SK-N-SH (cell line): Measurements from ENCODE around the gene CYP27A1. TPM values are rescaled to one million over a fixed set of nuclear protein-coding genes. Genes with fewer than 3 reads are reported as not detected.
A peak's percentile ranks its signal among the peaks of the same experiment; 100 is the strongest.

ENCODE experiments used
- CTCF ChIA-PET: fragments of 300-600, 350-600 bp; formaldehyde crosslinking; extraction: SDS; loops from one replicate; lab custom pipeline; 2021; lab: Yijun Ruan, JAX
- POLR2A ChIA-PET: fragments of 350-600 bp; sonication (Branson Sonifier 250); formaldehyde crosslinking; extraction: SDS; loops from one replicate; lab custom pipeline; 2020; ENCODE audit warnings: antibody characterized with exemption, inconsistent platforms; lab: Yijun Ruan, JAX
- DNase-seq: peaks from one replicate; pipeline ENCODE4 v3.0.0; 2012
- H2AFZ ChIP-seq: fragments of 200-600 bp; sonication (generic); 2 replicates; pipeline ENCODE4 v1.8.1; 2016; ENCODE audit warnings: antibody characterized with exemption, mild to moderate bottlenecking, low read depth
- H3F3A ChIP-seq: fragments of 200-600 bp; sonication (generic); replicated peaks from 2 replicates; pipeline ENCODE3; 2016; ENCODE audit warnings: antibody characterized with exemption, mild to moderate bottlenecking; ENCODE audit not compliant: insufficient read depth
- H3K27ac ChIP-seq, 2 experiments: fragments of 200-500 bp in 1 of 2; fragments of 200-600 bp in 1 of 2; sonication (Bioruptor generic) in 1 of 2; sonication (generic), shearing (Covaris generic) in 1 of 2; 2 replicates each; pipeline versions ENCODE4 v1.5.1 to v1.6.1; 2014 to 2016; ENCODE audit warnings: low read depth in 2 of 2, inconsistent platforms in 1 of 2, low read length in 1 of 2, mild to moderate bottlenecking in 1 of 2, mixed read lengths in 1 of 2
- H3K27me3 ChIP-seq: fragments of 200-600 bp; sonication (generic), shearing (Covaris generic); 2 replicates; pipeline ENCODE4 v1.6.1; 2016; ENCODE audit warnings: mixed run types; ENCODE audit not compliant: insufficient read depth
- H3K36me3 ChIP-seq, 2 experiments: fragments of 200-500 bp in 1 of 2; fragments of 200-600 bp in 1 of 2; sonication (Bioruptor generic) in 1 of 2; sonication (generic) in 1 of 2; replicated peaks in 1 of 2; 2 replicates each; pipeline versions ENCODE3 to v1.5.1; 2014 to 2016; ENCODE audit warnings: low read length in 1 of 2, mild to moderate bottlenecking in 1 of 2; ENCODE audit not compliant: insufficient read depth in 2 of 2, control insufficient read depth in 1 of 2
- H3K4me1 ChIP-seq, 2 experiments: fragments of 200-500 bp in 1 of 2; fragments of 200-600 bp in 1 of 2; sonication (Bioruptor generic) in 1 of 2; sonication (generic), shearing (Covaris generic) in 1 of 2; 2 replicates each; pipeline versions ENCODE4 v1.5.1 to v1.6.1; 2014 to 2016; ENCODE audit warnings: low read depth in 1 of 2, low read length in 1 of 2, mixed run types in 1 of 2; ENCODE audit not compliant: insufficient read depth in 2 of 2, control insufficient read depth in 1 of 2
- H3K4me2 ChIP-seq: fragments of 200-600 bp; sonication (generic), shearing (Covaris generic); 2 replicates; pipeline ENCODE4 v1.6.1; 2017; ENCODE audit warnings: mixed run types
- H3K4me3 ChIP-seq, 2 experiments: fragments of 200-500 bp in 1 of 2; fragments of 200-600 bp in 1 of 2; sonication (Bioruptor generic) in 1 of 2; sonication (generic), shearing (Covaris generic) in 1 of 2; 2 replicates each; pipeline versions ENCODE4 v1.5.1 to v1.8.1; 2014 to 2016; ENCODE audit warnings: low read depth in 2 of 2, inconsistent platforms in 1 of 2, low read length in 1 of 2, mild to moderate bottlenecking in 1 of 2, mixed read lengths in 1 of 2, moderate library complexity in 1 of 2
- H3K79me2 ChIP-seq: fragments of 200-600 bp; sonication (generic); 2 replicates; pipeline ENCODE4 v1.8.1; 2017; ENCODE audit warnings: mild to moderate bottlenecking; ENCODE audit not compliant: insufficient read depth
- H3K9ac ChIP-seq: fragments of 200-600 bp; sonication (generic); 2 replicates; pipeline ENCODE4 v1.6.1; 2017; ENCODE audit warnings: mixed run types
- H3K9me2 ChIP-seq: fragments of 200-600 bp; sonication (generic); 2 replicates; pipeline ENCODE4 v1.6.1; 2017; ENCODE audit warnings: mixed run types
- H3K9me3 ChIP-seq: fragments of 200-600 bp; sonication (generic); 2 replicates; pipeline ENCODE4 v1.6.1; 2017; ENCODE audit warnings: mixed run types, mild to moderate bottlenecking, moderate library complexity
- H4K20me1 ChIP-seq: fragments of 200-600 bp; sonication (generic); 2 replicates; pipeline ENCODE4 v1.6.1; 2017; ENCODE audit warnings: mild to moderate bottlenecking, mixed run types; ENCODE audit not compliant: insufficient read depth
- CHD2 ChIP-seq: fragments of 150-350 bp; IDR thresholded peaks from 2 replicates; pipeline ENCODE4 v1.6.1; 2018; ENCODE audit warnings: low read length; ENCODE audit not compliant: partially characterized antibody
- ELF1 ChIP-seq: IDR thresholded peaks from 2 replicates; pipeline ENCODE4 v1.4.0; 2012
- EP300 ChIP-seq, 2 experiments: IDR thresholded peaks; 2 replicates each; pipeline versions ENCODE4 v1.4.0 to v1.6.1; 2012; ENCODE audit warnings: borderline replicate concordance in 1 of 2, low read depth in 1 of 2, low read length in 1 of 2
- EZH2phosphoT487 ChIP-seq: fragments of 200-600 bp; sonication (generic); IDR thresholded peaks from 2 replicates; pipeline ENCODE4 v1.6.1; 2017; ENCODE audit warnings: low read depth, mixed run types, mild to moderate bottlenecking, antibody characterized with exemption, moderate library complexity, borderline replicate concordance
- FOSL2 ChIP-seq: IDR thresholded peaks from 2 replicates; pipeline ENCODE4 v1.4.0; 2012; ENCODE audit warnings: low read depth, mild to moderate bottlenecking, moderate library complexity, borderline replicate concordance
- FOXJ3 ChIP-seq: sonication (generic); formaldehyde crosslinking; IDR thresholded peaks from 2 replicates; pipeline ENCODE4 v1.5.1; 2020; ENCODE audit warnings: mild to moderate bottlenecking, missing genetic modification reagents
- FOXM1 ChIP-seq: IDR thresholded peaks from 2 replicates; pipeline ENCODE4 v1.4.0; 2012; ENCODE audit warnings: low read depth, mild to moderate bottlenecking
- GATA2 ChIP-seq: sonication (generic); formaldehyde crosslinking; IDR thresholded peaks from 2 replicates; pipeline ENCODE4 v1.5.0; 2020; ENCODE audit warnings: mild to moderate bottlenecking, missing genetic modification reagents
- JUND ChIP-seq: IDR thresholded peaks from 2 replicates; pipeline ENCODE4 v1.4.0; 2012
- MEF2A ChIP-seq: IDR thresholded peaks from 2 replicates; pipeline ENCODE4 v1.4.0; 2012; ENCODE audit warnings: low read depth, borderline replicate concordance
- RCOR1 ChIP-seq: fragments of 150-350 bp; IDR thresholded peaks from 2 replicates; pipeline ENCODE4 v1.6.1; 2017; ENCODE audit warnings: antibody characterized with exemption, low read length
- REST ChIP-seq: IDR thresholded peaks from 2 replicates; pipeline ENCODE4 v1.6.1; 2012; ENCODE audit warnings: mild to moderate bottlenecking, low read depth, low read length, moderate library complexity
- RFX5 ChIP-seq: IDR thresholded peaks from 2 replicates; pipeline ENCODE4 v1.6.1; 2012; ENCODE audit warnings: mild to moderate bottlenecking, improper control_type of control experiment, low read length
- SIN3A ChIP-seq: IDR thresholded peaks from 2 replicates; pipeline ENCODE4 v1.6.1; 2012; ENCODE audit warnings: low read depth, mild to moderate bottlenecking, low read length, moderate library complexity, borderline replicate concordance
- SMC3 ChIP-seq: IDR thresholded peaks from 2 replicates; pipeline ENCODE4 v1.6.1; 2012; ENCODE audit warnings: low read depth, low read length, improper control_type of control experiment
- TCF12 ChIP-seq: IDR thresholded peaks from 2 replicates; pipeline ENCODE4 v1.4.0; 2012
- USF1 ChIP-seq: IDR thresholded peaks from 2 replicates; pipeline ENCODE4 v1.4.0; 2012; ENCODE audit warnings: low read depth, borderline replicate concordance
- USF2 ChIP-seq: fragments of 150-350 bp; IDR thresholded peaks from 2 replicates; pipeline ENCODE4 v1.6.1; 2017; ENCODE audit warnings: antibody characterized with exemption, low read length, low read depth, borderline replicate concordance
- WGBS: methylation state at CpG from one replicate; pipeline ENCODE4 v1.1.6; 2017; ENCODE audit warnings: low lambda C conversion rate; 5-methylcytosine and 5-hydroxymethylcytosine counted together
- polyA plus RNA-seq, 3 experiments: library from polyadenylated mRNA; depleted of rRNA; stranded (reverse); fragments of >200 nt; gene quantifications; 2 replicates each; pipeline ENCODE4 v1.2.3, GENCODE V29; 2012

CYP27A1 gene
- polyA plus RNA-seq, 1 of the 3 experiments (the other 2 are of a cell fraction): 0.54 TPM

- DNase-seq: no peak
- H3K36me3 ChIP-seq: no peaks in the 10 kb centered on the region
- CTCF ChIA-PET: no interaction called here
- no peak overlapping the region for H3K9ac ChIP-seq
- no peak overlapping the region for H3K4me2 ChIP-seq
- H3K79me2 ChIP-seq: no peaks in the 10 kb centered on the region
- peaks cover 0 to 6% of the 10 kb centered on the region in 2 experiments; a peak in 1 of 4 replicates for H3K4me1 ChIP-seq
- TF ChIP-seq GATA2 (CRISPR knock-in tag): peak; percentile 62
- TF ChIP-seq EP300 (IDR thresholded peaks at IDR 0.05; ENCODE audit: borderline replicate concordance in 1 of 2, low read depth in 1 of 2, low read length in 1 of 2): 0 out of 4 replicates have a peak, but pooled peaks of 1 of the 2 experiments have one; percentile 13
- TF ChIP-seq CHD2: peak; percentile 28
- no peak for TF ChIP-seq USF2
- TF ChIP-seq, all 33 proteins: peak for 3
- Histone ChIP-seq H3F3A (no peaks in the 10 kb centered on the region), H3K9me3 (no peaks in the 10 kb centered on the region), H3K27ac (no peak overlapping the region), H3K9me2 (no peaks in the 10 kb centered on the region), H4K20me1 (no peaks in the 10 kb centered on the region), H3K4me3 (no peak overlapping the region), H3K27me3 (no peaks in the 10 kb centered on the region; the same call in 1 of the 2 replicates), H2AFZ (no peak overlapping the region)
- POLR2A ChIA-PET: no interaction called here
- 51% methylated on average over 12 of the region's 12 CpGs for WGBS
These were observed 17.0 kb downstream of the CYP27A1 start for GRCh38 chr2:218798767-218799504.

- CTCF ChIA-PET: interaction anchor here (1.4 kb wide), 1 partner anchor 9 kb away, joined by 4 read pairs; no protein-coding TSS in a partner anchor
- Histone ChIP-seq H3K9me2 (no peaks in the 10 kb centered on the region), H3K9me3 (0 out of 2 replicates have a peak, but pooled peaks cover 4% of the 10 kb centered on the region), H3K36me3 (no peaks in the 10 kb centered on the region), H3K4me1 (peaks cover 0 to 6% of the 10 kb centered on the region in 2 experiments; a peak in 1 of 4 replicates), H3K27me3 (no peaks in the 10 kb centered on the region), H4K20me1 (no peaks in the 10 kb centered on the region), H3K79me2 (no peaks in the 10 kb centered on the region), H3K4me2 (no peak overlapping the region), H3K4me3 (no peak overlapping the region), H3K9ac (no peak overlapping the region), H2AFZ (no peak overlapping the region), H3K27ac (no peak overlapping the region), H3F3A (no peaks in the 10 kb centered on the region)
- TF ChIP-seq TCF12 (no peak), USF1 (no peak), JUND (no peak), SIN3A (no peak), ELF1 (no peak), SMC3 (no peak), EZH2phosphoT487 (no peak), RCOR1 (no peak), MEF2A (no peak), FOXJ3 (CRISPR knock-in tag) (no peak), REST (no peak), FOSL2 (no peak), EP300 (IDR thresholded peaks at IDR 0.05; ENCODE audit: borderline replicate concordance in 1 of 2, low read depth in 1 of 2, low read length in 1 of 2) (no peak), USF2 (no peak), GATA2 (CRISPR knock-in tag) (no peak), RFX5 (no peak), FOXM1 (no peak)
- POLR2A ChIA-PET: no interaction called here
- WGBS: 85% methylated on average over 6 of the region's 6 CpGs
- no peak for DNase-seq
These were observed 18.0 kb downstream of the CYP27A1 start for GRCh38 chr2:218799990-218800389.
